Muscle of leg (tissue), 11 donors: ENCODE results near the gene PSAPL1. TPM values are rescaled to one million over a fixed set of nuclear protein-coding genes. Genes with fewer than 3 reads are reported as not detected.

Experiments
- DNase-seq: peaks from one replicate; pipeline ENCODE4 v3.0.0; 2013
- H3K27ac ChIP-seq: one replicate; pipeline ENCODE4 v1.5.1; 2013; ENCODE audit warnings: mild to moderate bottlenecking, low read length, control low read depth
- H3K27me3 ChIP-seq: one replicate; pipeline ENCODE4 v1.6.1; 2013; ENCODE audit warnings: low read length; ENCODE audit not compliant: control insufficient read depth, insufficient read depth
- H3K36me3 ChIP-seq: one replicate; pipeline ENCODE4 v1.6.1; 2013; ENCODE audit warnings: low read length; ENCODE audit not compliant: control insufficient read depth, insufficient read depth
- H3K4me1 ChIP-seq: one replicate; pipeline ENCODE4 v1.6.1; 2013; ENCODE audit warnings: low read length; ENCODE audit not compliant: control insufficient read depth, insufficient read depth
- H3K4me3 ChIP-seq: one replicate; pipeline ENCODE4 v1.5.1; 2013; ENCODE audit warnings: low read length, control low read depth
- H3K9me3 ChIP-seq: replicated peaks from 2 replicates; pipeline ENCODE4 v1.6.1; 2013; ENCODE audit warnings: low read depth, low read length; ENCODE audit not compliant: control insufficient read depth
- WGBS: methylation state at CpG from one replicate; pipeline ENCODE4 v1.1.5; 2013; ENCODE audit warnings: missing lambda C conversion rate; ENCODE audit not compliant: insufficient coverage; 5-methylcytosine and 5-hydroxymethylcytosine counted together
- polyA plus RNA-seq, 8 donors: library from polyadenylated mRNA; unstranded; fragments of 120-200 nt; gene quantifications; one replicate each; pipeline versions ENCODE4 v1.2.1 to v1.2.3, GENCODE V29; 2013; ENCODE audit warnings: inconsistent platforms in 1 of 8, low replicate concordance in 1 of 8; ENCODE audit not compliant: insufficient read length in 8 of 8, insufficient read depth in 1 of 8
- total RNA-seq: library from RNA; stranded (reverse); fragments of 120-200 nt; gene quantifications from one replicate; pipeline ENCODE4 v1.2.4, GENCODE V29; 2013

The PSAPL1 gene
- total and polyA plus RNA-seq, 9 donors = not detected

DNA sequence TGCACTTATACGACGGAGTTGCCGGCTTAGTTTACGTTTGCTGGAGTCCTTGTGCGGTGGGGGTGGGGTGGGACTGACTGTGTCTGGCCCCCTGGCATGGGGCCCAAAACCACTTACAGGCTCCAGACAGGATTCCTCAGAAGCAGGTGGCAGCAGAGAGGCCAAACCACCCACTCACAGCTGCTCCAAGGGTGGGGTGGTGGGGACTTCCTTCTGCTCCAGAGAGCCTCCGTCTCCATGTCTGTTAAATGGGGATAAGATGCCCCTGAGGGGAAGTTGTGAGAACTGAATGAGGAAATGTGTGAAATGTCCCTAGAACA lies 36.7 kb downstream of the PSAPL1 start:
- Histone ChIP-seq H3K36me3 (no peaks in the 10 kb centered on the region), H3K4me1 (peaks cover 46% of the 10 kb centered on the region), H3K9me3 (no peaks in the 10 kb centered on the region), H3K27ac (no peak overlapping the region), H3K27me3 (peaks cover 46% of the 10 kb centered on the region), H3K4me3 (no peak overlapping the region)
- no CpG with 5 or more reads among the region's 6 CpGs for WGBS
- DNase-seq = peak; percentile 85

- peaks cover 52% of the 10 kb centered on the region for H3K27me3 ChIP-seq
- 65% methylated on average over 11 of the region's 24 CpGs for WGBS
Measured at GRCh38 chr4:7397206-7398103, 37.3 kb downstream of the PSAPL1 start.

GRCh38 chr4:7396186-7396910 lies 38.4 kb downstream of the PSAPL1 start:
- Histone ChIP-seq H3K4me1 (peaks cover 52% of the 10 kb centered on the region), H3K27me3 (peaks cover 59% of the 10 kb centered on the region), H3K36me3 (no peaks in the 10 kb centered on the region), H3K9me3 (no peaks in the 10 kb centered on the region), H3K27ac (no peak overlapping the region), H3K4me3 (no peak overlapping the region)
- no peak for DNase-seq
- WGBS = 88% methylated on average over 9 of the region's 14 CpGs

More at GRCh38 chr4:7397206-7398103, 37.3 kb downstream of the PSAPL1 start:
- Histone ChIP-seq H3K9me3 (no peaks in the 10 kb centered on the region), H3K27ac (no peak overlapping the region), H3K4me3 (no peak overlapping the region), H3K4me1 (peaks cover 52% of the 10 kb centered on the region), H3K36me3 (no peaks in the 10 kb centered on the region)
- no peak for DNase-seq

DNA sequence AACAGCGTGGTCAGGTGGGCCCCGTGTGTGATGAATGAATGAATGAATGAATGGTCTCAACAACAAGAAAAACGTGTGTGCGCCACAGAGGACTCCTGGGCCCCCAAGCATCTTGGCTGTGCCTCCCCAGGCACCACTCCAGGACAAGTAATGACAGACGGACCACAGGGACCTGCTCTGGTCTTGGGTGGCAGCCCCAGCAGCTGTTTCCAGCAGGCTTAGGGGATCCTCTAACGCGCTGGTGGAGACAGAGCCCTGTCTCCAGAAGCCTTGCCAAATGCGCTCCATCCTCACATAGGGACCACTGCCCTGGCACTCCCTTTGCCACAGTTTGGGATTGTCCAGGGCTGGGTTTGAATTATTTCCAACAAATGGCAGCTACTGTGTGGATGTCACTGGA lies 39.1 kb downstream of the PSAPL1 start:
- Histone ChIP-seq H3K4me1 (peaks cover 52% of the 10 kb centered on the region), H3K4me3 (no peak overlapping the region), H3K27me3 (peaks cover 64% of the 10 kb centered on the region), H3K27ac (no peak overlapping the region), H3K36me3 (no peaks in the 10 kb centered on the region), H3K9me3 (no peaks in the 10 kb centered on the region)
- WGBS = 67% methylated on average over 6 of the region's 8 CpGs
- DNase-seq = peak; percentile 49

GRCh38 chr4:7394681-7395451 lies 39.9 kb downstream of the PSAPL1 start:
- H3K36me3 ChIP-seq = no peaks in the 10 kb centered on the region
- peaks cover 52% of the 10 kb centered on the region for H3K4me1 ChIP-seq
- 57% methylated on average over 12 of the region's 21 CpGs for WGBS
- no peak overlapping the region for H3K27ac ChIP-seq
- H3K9me3 ChIP-seq = no peaks in the 10 kb centered on the region
- H3K4me3 ChIP-seq = no peak overlapping the region
- no peak for DNase-seq
- H3K27me3 ChIP-seq = peaks cover 66% of the 10 kb centered on the region

- Histone ChIP-seq H3K27ac (no peak overlapping the region), H3K4me3 (no peak overlapping the region), H3K36me3 (no peaks in the 10 kb centered on the region), H3K4me1 (peaks cover 52% of the 10 kb centered on the region), H3K27me3 (peaks cover 62% of the 10 kb centered on the region), H3K9me3 (no peaks in the 10 kb centered on the region)
- DNase-seq = no peak
- WGBS = 69% methylated on average over 27 of the region's 29 CpGs
Measured at GRCh38 chr4:7393601-7394575, 40.8 kb downstream of the PSAPL1 start.

GRCh38 chr4:7392438-7393421 lies 42.0 kb downstream of the PSAPL1 start:
- H3K9me3 ChIP-seq = no peaks in the 10 kb centered on the region
- H3K27me3 ChIP-seq = peaks cover 66% of the 10 kb centered on the region
- H3K27ac ChIP-seq = no peak overlapping the region
- peak; percentile 83 for DNase-seq
- no peak overlapping the region for H3K4me3 ChIP-seq
- WGBS = 41% methylated on average over 26 of the region's 32 CpGs
- no peaks in the 10 kb centered on the region for H3K36me3 ChIP-seq
- H3K4me1 ChIP-seq = peaks cover 47% of the 10 kb centered on the region

GRCh38 chr4:7391637-7392437 lies 42.9 kb downstream of the PSAPL1 start:
- H3K9me3 ChIP-seq = no peaks in the 10 kb centered on the region
- no peak overlapping the region for H3K4me3 ChIP-seq
- no peak overlapping the region for H3K27ac ChIP-seq
- no peaks in the 10 kb centered on the region for H3K36me3 ChIP-seq
- peaks cover 66% of the 10 kb centered on the region for H3K27me3 ChIP-seq
- H3K4me1 ChIP-seq = peaks cover 40% of the 10 kb centered on the region
- 74% methylated on average over 9 of the region's 18 CpGs for WGBS
- no peak for DNase-seq
